ENCODE measurements around the gene PIP4K2A.

Gene PIP4K2A

DNA sequence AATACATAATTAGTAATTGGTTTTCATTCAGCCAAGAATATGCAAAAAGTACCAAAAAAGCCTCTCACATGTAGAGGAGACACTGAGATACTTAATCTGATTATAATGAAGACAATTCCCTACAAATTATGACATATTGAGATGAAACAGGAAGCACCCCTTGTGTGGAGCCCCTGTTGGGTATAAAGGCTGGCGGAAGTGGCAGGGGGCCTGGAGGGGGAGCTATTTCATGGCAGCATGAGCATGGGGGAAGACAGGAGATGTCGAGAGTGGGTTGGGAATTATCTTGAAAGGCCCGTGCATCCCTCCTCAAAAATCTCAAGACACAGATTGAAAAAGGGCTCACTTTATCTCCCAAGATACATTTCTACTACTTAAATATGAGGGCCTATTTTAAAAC is 96.9 kb downstream of the PIP4K2A start:
- DNase-seq = no peak

DNA sequence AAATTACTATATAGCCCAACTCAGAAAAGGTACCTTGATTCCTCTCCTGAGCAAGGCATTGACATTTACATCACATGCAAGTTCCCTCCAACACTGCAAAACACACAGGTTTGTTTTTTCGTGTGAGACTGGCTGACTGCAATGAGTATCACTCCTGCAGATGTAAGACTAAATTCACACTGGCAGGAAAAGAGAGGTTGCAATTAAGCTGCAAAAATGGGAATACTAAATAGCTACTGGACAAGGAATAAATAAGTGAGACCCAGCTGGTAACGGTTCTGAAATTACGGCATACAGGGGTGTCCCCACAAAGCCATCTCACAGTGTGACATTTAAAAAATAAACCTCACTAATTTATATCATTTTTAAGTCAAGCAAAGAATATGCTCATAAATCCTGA is 97.3 kb downstream of the PIP4K2A start:
- DNase-seq = no peak

- DNase-seq = peak; percentile 27
Observed at GRCh38 chr10:22615819-22616499, 98.4 kb downstream of the PIP4K2A start.

- DNase-seq = no peak
Observed at GRCh38 chr10:22615101-22615500, 99.3 kb downstream of the PIP4K2A start.

GRCh38 chr10:22613011-22613410 is 101.4 kb downstream of the PIP4K2A start:
- no peak for DNase-seq

DNA sequence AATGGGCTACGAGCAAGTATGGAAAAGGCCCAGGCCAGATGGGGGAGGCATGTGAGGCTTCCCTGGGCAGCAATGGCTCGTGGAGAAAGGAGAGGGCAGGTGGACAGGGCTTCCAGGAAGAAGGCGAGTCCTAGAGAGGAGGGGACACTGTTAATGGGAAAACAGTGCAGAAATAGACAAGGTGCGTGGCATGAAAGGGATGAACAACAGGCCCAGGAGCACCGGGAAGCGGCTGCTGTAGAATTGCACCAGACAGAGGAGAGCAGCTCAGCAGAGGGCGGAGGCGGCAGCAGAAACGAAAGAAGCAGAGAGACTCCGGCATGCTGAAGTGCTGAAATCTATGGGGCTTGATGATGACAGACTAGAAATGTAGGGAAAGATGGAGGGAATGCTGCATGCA is 102.1 kb downstream of the PIP4K2A start:
- no peak for DNase-seq

GRCh38 chr10:22611425-22612115 is 102.8 kb downstream of the PIP4K2A start:
- peak; percentile 50 for DNase-seq

DNA sequence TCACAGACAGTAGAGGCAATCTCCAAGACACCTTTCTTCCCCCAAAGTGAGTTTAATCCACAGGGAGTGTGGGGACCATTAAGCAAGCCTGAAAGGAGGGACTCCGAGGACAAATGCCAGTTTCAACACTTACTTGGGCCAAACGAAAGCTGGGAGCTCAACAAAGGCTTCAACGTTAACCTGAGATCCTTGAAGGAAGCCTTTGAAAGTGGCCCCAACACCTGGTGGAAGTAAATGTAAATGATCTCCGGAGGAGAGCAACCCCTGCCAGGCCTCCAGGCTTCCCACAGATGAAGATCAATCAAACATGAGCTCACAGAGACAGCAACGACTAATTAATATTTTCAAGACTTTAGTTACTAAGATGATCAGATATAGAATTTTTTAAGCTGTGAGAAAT is 103.8 kb downstream of the PIP4K2A start:
- DNase-seq = no peak

- no peak for DNase-seq
Observed at GRCh38 chr10:22609719-22610465, 104.5 kb downstream of the PIP4K2A start.

- no peak for DNase-seq
Observed at GRCh38 chr10:22609251-22609650, 105.1 kb downstream of the PIP4K2A start.

GRCh38 chr10:22607261-22607660 is 107.1 kb downstream of the PIP4K2A start:
- no peak for DNase-seq

GRCh38 chr10:22606164-22606614 is 108.2 kb downstream of the PIP4K2A start:
- DNase-seq = peak; percentile 32

GRCh38 chr10:22605168-22605567 is 109.2 kb downstream of the PIP4K2A start:
- DNase-seq = no peak

DNA sequence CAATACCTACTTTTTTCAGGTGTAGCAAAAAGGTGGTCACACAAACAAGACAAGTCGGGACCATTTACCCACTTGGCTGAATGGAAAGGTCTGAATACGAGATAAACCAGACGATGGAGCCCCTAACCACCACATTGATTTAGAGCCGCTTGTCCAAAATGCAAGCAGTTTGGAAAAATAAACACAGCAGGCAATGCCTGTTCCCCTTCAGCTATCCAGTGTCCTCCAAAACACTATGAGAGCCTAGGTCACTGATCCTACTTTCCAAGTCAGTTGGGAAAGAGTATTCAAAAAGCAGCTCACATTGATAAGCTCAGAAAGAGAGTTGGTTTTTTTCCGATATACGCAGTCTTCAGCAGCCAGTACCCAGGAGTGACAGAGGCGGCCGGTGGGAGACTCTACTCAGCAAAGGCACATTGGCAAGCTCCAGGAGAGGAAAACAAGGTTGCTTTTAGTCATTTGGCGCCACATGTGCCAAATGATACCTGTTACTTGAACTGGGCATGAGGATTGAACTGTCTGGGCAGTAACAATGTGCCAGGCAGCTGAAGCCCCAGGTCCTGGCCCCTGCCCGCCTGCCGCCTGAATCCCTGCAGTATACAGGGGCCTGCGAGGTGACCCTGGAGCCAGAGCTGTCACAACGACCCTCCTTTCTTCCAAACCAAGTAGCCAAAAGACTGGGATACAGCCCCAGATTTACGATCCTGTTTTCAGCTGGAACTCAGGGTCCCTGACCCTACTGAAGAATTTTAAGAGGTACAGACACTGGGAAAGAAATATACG is 109.8 kb downstream of the PIP4K2A start:
- DNase-seq = no peak

GRCh38 chr10:22603581-22603980 is 110.8 kb downstream of the PIP4K2A start:
- DNase-seq = no peak

DNA sequence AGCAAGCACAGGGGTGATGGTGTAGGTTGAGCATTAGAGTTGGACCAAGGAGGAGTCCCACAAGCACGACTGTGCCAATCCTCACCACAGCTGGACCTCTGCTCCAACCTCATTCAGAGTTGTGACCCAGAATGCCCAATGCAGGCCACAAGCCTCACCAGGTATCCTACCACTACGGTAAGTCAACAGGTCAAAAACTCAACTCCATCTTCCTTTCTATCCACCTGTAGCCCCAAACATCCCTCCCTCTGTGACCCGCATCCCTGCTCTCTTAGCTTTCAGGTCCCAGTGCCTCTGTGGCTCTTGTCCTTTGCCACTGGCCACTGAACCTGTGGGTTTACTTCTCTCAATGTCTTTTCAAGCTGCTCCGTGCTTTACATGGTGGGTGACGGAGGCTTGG is 112.8 kb downstream of the PIP4K2A start:
- DNase-seq = no peak

DNA sequence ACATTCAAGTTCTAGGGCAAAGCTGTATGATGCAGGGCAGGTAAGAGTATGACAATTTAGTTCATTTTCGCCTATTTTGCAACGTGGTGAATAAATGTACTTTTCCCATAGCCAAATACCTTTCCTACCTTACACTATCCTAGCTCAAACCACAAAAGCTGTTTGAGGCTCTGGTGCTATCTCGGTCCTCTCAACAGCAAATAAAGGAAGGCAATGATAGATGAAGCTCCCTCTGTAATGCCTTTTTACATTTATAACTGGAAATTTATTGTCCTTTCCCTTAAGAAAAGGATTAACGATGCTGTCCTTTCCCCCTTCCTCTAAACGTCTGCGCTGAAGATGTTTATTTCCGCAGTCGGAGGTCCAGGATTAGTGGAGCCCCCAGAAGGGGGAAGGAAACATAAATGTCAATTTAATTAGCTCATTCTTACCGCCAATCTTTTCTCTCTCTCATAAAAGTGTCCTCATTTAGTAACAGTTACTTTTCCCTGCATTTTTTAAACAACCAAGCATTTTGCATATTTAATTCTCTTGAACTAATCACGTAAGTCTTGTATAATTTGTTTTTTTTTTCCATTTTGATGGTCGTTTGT is 114.6 kb downstream of the PIP4K2A start:
- DNase-seq = no peak

DNA sequence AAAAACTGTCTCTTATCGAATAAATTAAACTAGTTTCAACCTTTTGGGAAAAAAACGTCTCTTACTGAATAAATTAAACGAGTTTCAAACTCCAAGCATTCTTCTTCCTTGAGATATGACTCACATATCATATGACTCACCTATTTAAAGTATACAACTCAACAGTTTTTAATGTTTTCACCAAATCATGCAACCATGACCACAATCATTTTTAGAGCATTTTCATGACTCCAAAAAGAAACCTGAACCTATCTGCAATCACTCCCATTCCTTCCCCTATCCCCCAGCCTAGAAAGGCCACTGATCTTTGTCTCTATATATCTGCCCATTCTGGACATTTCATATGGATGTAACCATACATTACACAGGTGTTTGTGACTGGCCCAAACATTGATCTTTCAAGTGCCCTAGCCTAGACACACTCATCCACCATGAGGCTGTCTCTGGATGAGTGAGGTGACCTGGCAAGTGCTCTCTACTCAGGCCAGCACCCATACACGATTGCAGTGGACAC is 115.3 kb downstream of the PIP4K2A start:
- no peak for DNase-seq

DNA sequence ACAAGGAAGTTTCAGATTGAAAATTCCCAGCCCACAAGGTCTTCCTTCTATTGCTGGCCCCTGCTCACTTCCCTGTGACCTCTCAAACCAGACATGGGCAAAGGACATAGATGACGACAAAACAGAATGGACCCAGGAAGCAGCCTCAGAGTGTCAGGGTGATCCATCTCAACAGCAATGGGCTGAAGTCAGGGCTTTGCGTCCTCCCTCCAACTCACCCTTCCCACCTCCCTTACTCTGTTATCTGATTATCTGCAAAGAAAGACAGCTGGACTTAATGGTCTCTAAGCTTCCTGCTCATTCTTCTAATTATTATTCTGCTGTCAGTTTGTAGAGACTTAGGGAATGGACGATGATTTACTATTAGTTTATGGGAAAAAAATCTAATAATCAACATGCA is 115.9 kb downstream of the PIP4K2A start:
- DNase-seq = no peak

DNA sequence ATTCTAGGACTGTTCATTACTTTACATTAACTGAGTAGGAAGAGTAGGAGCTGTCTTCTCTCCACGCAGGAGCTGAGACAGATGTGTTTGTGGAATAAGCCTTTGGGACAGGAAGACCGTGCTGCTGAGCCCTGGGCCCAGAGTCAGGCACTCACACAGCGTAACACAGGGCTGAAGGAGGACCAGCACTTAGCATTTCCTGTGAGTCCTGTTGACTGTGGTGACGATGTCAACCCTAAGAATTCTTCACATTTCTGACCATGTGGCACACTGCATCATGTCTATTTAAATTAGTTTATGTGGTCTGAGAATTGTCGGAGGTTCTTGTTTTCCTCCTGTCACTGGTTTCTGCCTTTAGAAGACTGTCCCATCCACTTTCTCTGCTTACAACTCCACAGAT is 117.2 kb downstream of the PIP4K2A start:
- DNase-seq = no peak

GRCh38 chr10:22593636-22594198 is 120.7 kb downstream of the PIP4K2A start:
- no peak for DNase-seq

DNA sequence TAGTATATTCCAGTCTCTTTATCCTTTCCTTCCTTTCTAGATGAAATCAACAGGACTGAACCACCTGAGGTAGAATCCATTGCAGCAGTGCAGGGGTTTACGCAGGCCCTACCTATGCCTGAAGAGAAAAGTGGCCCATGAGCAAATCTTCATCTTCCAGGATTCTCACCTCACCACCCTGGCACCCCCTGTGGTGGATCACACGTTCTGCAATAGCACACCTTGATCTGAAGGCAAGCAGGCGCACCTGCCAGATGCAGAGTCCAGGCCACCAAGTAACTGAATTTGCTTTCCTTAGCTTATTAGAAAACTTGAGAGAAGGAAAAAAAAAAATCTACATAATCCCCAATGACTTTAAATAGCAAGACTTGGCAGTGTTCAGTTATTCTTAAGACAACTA is 121.4 kb downstream of the PIP4K2A start:
- no peak for DNase-seq
